Neutrophil (primary cell): ENCODE measurements around the gene USP5.

ENCODE experiments used
- H3K27ac ChIP-seq: fragments of 200-600 bp; sonication (generic); 2 replicates; pipeline ENCODE4 v1.5.1; 2016; ENCODE audit warnings: mild to moderate bottlenecking, moderate library complexity
- H3K27me3 ChIP-seq: fragments of 200-600 bp; sonication (generic); 2 replicates; pipeline ENCODE4 v1.6.0; 2016; ENCODE audit warnings: mild to moderate bottlenecking
- H3K36me3 ChIP-seq: fragments of 200-600 bp; sonication (generic); 2 replicates; pipeline ENCODE4 v1.5.1; 2017
- H3K4me1 ChIP-seq, 2 experiments: fragments of 200-600 bp in 1 of 2; sonication (generic) in 1 of 2; 1 replicate in 1 of 2; 2 replicates in 1 of 2; pipeline versions ENCODE4 v1.5.1 to v1.6.1; 2013 to 2016; ENCODE audit warnings: low read depth in 1 of 2, low read length in 1 of 2, mild to moderate bottlenecking in 1 of 2, moderate library complexity in 1 of 2; ENCODE audit not compliant: control insufficient read depth in 1 of 2, insufficient read depth in 1 of 2
- H3K4me3 ChIP-seq, 2 experiments: fragments of 200-600 bp in 1 of 2; sonication (generic) in 1 of 2; 1 replicate in 1 of 2; 2 replicates in 1 of 2; pipeline ENCODE4 v1.5.1; 2013 to 2016; ENCODE audit warnings: low read depth in 1 of 2, low read length in 1 of 2, mild to moderate bottlenecking in 1 of 2, moderate library complexity in 1 of 2
- H3K9me3 ChIP-seq: fragments of 200-600 bp; sonication (generic); 2 replicates; pipeline ENCODE4 v1.5.1; 2016
- TF ChIP-seq, protein P1 (sequence below): fragments of 200-600 bp; sonication (generic); IDR thresholded peaks from 2 replicates; pipeline ENCODE4 v1.5.1; 2016; ENCODE audit warnings: antibody characterized with exemption

Gene USP5

DNA sequence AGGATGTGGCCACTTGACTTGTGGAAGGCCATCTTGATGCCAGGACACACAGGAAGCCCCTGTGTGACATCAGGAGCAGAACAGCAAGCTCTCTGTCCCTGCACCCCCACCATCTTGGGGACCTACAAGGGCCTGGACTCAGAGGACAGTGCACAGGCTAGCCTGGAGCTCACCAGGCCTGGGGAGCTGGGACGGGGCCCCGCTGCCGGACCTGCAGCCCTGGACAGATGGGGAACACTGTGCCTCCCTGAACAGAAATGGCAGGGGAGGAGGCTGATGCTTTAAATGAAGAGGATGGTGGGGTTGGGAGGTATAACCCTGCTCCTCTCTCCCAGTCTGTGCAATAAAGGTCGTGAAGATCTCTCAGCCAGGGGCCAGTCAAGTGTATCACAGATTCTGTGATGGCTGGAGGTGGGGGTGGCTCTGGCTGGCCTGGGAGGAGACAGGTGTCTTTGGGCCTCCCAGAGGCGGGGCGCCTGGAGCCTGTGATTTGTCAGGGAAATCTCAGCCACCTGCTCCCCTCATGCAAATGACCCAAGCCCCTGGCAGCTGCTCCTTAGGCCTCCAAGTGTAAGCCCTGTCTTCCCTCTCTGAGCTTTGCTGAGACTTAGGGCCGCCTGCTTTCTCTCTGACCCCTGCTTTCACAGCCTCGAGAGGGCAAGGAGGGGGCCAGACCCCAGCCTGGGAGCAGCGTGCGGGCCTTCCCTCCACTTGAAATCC is 12.3 kb upstream of the USP5 start:
- TF ChIP-seq, protein P1, sequence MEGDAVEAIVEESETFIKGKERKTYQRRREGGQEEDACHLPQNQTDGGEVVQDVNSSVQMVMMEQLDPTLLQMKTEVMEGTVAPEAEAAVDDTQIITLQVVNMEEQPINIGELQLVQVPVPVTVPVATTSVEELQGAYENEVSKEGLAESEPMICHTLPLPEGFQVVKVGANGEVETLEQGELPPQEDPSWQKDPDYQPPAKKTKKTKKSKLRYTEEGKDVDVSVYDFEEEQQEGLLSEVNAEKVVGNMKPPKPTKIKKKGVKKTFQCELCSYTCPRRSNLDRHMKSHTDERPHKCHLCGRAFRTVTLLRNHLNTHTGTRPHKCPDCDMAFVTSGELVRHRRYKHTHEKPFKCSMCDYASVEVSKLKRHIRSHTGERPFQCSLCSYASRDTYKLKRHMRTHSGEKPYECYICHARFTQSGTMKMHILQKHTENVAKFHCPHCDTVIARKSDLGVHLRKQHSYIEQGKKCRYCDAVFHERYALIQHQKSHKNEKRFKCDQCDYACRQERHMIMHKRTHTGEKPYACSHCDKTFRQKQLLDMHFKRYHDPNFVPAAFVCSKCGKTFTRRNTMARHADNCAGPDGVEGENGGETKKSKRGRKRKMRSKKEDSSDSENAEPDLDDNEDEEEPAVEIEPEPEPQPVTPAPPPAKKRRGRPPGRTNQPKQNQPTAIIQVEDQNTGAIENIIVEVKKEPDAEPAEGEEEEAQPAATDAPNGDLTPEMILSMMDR: no peak
- no peak overlapping the region for H3K27ac ChIP-seq
- peaks cover 16 to 18% of the 10 kb centered on the region in 2 experiments for H3K4me1 ChIP-seq
- no peaks in the 10 kb centered on the region for H3K27me3 ChIP-seq
- H3K9me3 ChIP-seq: no peaks in the 10 kb centered on the region
- H3K4me3 ChIP-seq: no peak overlapping the region
- H3K36me3 ChIP-seq: no peaks in the 10 kb centered on the region

DNA sequence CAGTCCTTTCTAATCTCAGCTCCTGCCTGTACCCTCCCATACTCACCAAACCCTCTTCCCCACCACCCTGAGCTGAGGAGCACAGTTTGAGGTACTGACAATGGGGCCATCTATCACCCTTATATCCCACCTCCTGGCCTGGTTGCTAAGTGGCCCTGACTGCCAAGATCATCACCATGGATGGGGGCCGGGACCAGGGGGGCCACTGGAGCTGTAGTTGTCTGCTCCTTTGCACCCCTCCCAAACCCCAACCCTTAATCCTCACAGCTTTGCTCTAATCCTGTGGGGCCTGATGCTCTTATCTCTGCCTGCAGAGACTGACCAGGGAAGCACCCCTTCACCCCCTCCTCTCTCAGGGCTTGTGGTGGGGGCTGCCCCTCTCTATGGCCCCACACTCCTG is 11.6 kb upstream of the USP5 start:
- no peaks in the 10 kb centered on the region for H3K27me3 ChIP-seq
- no peak overlapping the region for H3K27ac ChIP-seq
- peaks cover 6% of the 10 kb centered on the region for H3K36me3 ChIP-seq
- peaks cover 16 to 18% of the 10 kb centered on the region in 2 experiments for H3K4me1 ChIP-seq
- TF ChIP-seq, protein P1: no peak
- H3K9me3 ChIP-seq: no peaks in the 10 kb centered on the region
- no peak overlapping the region for H3K4me3 ChIP-seq

DNA sequence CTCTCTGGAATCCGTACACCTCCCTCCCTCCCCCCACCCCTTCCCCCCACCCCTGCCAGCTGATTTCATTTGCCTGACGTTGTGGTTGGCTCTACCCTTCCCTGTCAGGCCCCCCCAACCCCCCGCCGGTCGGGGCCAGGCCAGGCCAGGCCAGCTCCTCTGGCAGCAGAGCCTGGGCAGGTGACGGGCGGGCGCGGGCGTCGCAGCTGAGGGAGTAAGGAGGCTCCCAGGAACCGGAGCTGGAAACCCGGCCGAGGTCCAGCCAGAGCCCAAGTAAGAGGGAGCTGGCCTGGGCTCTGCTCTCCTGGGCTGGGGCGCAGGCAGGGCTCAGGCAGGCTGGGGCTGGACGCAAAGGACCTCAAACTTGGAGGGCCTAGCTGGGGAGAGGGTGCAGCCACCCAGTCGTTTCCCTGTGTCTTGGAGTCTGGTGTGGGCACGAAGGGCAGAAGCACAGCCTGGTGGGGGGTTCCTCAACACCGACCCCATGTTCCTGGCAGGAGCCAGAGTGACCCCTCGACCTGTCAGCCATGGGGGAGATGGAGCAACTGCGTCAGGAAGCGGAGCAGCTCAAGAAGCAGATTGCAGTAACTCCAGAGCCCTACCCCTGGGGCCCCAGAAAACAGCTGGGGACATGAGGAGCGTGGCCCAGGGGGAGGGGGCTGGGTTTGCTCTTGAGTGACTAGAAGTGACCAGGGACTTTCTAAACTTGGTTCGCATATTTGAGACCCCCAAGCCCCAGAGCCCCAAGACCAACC is 11.0 kb upstream of the USP5 start, which contains the start of gene GNB3:
Gene GNB3 (plus strand): TSS at position 165 of the 755 bp plus-strand sequence. CDS start 363 bp downstream, at position 528.
- Histone ChIP-seq H3K27ac (no peak within 1 kb of the TSS), H3K4me1 (peaks cover 14% of the 10 kb centered on the region in 2 experiments), H3K27me3 (no peaks in the 10 kb centered on the region), H3K4me3 (no peak within 1 kb of the TSS), H3K9me3 (no peaks in the 10 kb centered on the region), H3K36me3 (peaks cover 11% of the 10 kb centered on the region)
- TF ChIP-seq, protein P1: no peak

DNA sequence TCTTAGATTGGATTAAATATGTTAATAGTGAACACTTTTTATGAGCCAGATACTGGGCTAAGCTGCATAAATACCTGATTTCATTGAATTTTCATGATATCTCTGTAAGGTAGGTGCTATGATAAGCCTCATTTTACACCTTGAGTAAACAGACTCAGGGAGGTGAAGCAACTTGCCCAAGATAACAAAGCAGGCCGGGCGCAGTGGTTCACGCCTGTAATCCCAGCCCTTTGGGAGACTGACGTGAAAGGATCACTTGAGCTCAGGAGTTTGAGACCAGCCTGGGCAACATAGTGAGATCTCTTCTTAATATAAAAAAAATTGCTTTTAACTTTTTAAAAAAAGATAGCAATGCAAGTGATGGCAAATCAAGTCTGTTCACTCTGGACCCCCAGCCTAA is 9.9 kb upstream of the USP5 start:
- Histone ChIP-seq H3K27me3 (no peaks in the 10 kb centered on the region), H3K9me3 (no peaks in the 10 kb centered on the region), H3K4me1 (peaks cover 13 to 20% of the 10 kb centered on the region in 2 experiments), H3K27ac (no peak overlapping the region), H3K36me3 (peaks cover 11% of the 10 kb centered on the region), H3K4me3 (no peak overlapping the region)
- TF ChIP-seq, protein P1: no peak

DNA sequence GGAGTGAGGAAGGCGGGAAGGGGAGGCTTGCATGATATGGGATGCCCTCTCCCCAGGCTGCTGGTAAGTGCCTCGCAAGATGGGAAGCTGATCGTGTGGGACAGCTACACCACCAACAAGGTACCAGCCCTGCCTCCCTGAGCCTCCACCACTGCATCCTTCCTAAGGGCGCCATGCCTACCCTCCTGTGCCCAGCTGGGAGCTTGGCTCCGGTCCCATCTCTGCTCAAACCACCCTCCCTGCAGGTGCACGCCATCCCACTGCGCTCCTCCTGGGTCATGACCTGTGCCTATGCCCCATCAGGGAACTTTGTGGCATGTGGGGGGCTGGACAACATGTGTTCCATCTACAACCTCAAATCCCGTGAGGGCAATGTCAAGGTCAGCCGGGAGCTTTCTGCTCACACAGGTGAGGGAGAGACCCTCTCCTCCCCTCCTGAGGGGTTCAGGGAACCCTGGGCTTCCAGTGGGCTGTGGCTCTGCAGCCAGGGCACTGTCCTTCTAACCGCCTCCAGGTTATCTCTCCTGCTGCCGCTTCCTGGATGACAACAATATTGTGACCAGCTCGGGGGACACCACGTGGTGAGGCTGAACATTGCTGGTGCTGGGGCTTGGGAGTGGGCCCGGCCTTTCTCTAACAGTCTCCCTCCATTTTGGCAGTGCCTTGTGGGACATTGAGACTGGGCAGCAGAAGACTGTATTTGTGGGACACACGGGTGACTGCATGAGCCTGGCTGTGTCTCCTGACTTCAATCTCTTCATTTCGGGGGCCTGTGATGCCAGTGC is 8.6 kb upstream of the USP5 start:
- Histone ChIP-seq H3K27ac (no peak overlapping the region), H3K9me3 (no peaks in the 10 kb centered on the region), H3K27me3 (no peaks in the 10 kb centered on the region), H3K4me3 (no peak overlapping the region), H3K4me1 (peaks cover 13 to 20% of the 10 kb centered on the region in 2 experiments), H3K36me3 (peaks cover 16% of the 10 kb centered on the region)
- TF ChIP-seq, protein P1: no peak
